Activated CD4-positive, alpha-beta T cell treated with anti-CD3 and anti-CD28 coated beads for 24 hours (primary cell): ENCODE results near the gene FAM151B.
"Not testable (repeated sequence)": the region's sequence is repeated elsewhere in the genome, so short reads cannot be mapped to it uniquely, and the experiment has no call there.

ENCODE experiments used
- DNase-seq, 2 donors: peaks; one replicate each; pipeline ENCODE4 v3.0.0-alpha.2; 2020; ENCODE audit warnings: low read depth in 2 of 2

Gene FAM151B, protein sequence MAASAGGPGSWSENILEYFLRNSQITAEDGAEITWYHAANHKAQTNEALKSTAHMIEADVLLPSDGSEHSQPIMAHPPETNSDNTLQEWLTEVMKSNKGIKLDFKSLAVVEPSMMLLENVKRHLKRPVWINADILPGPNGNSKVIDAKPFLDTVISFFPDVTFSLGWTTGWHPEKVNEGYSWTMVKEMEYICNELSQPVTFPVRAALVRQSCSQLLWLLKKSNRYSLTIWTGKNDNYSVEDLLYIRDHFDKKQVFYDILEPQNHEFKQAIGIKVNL

DNA sequence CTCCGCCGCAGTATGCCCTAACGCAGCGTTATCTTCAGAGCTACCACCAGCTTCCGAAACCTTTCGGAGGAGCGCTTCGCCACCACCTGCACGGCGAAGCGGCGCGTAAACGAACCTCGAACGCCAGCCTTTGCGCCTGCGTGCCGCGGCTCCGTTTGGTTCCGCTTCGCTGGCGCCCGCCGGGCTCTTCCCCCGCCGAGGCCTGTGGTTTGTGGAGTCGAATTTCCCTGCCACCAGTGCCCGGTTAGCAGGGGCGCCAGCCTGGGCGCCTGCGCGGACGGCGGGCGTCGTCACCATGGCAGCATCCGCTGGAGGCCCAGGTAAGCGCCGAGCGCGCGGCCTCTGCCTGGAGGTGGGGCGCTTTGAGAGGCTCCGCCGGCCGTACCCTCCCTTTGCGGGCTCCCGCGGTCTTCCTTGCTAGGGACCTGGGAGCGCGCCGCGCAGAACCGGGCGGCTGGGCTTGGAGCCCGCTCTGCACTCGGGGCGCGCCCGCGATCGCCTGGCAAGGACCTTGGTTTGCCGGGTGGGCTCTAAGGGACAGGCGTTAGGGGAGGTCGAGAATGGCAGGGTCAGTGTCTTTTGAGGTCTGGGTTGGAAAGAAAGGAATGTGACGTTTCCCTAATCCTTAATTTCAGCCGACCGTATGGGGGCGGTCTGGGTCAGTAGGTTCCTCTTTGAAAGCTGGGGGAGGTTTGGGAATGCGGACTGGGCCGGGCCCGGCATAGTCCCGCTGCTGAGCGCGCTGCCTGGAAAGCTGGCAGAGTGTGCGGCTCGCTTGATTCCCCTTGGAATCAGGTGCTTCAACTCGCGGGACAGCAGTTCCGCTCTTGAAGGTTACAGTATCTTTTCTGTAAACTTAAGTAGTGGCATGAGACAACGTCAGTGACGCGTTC lies at the start of gene FAM151B:
FAM151B (plus strand) TSS at position 272 of the 893 bp plus-strand sequence; CDS start at position 296, 24 bp downstream.
- peak; percentile 59 to 70 for DNase-seq

DNA sequence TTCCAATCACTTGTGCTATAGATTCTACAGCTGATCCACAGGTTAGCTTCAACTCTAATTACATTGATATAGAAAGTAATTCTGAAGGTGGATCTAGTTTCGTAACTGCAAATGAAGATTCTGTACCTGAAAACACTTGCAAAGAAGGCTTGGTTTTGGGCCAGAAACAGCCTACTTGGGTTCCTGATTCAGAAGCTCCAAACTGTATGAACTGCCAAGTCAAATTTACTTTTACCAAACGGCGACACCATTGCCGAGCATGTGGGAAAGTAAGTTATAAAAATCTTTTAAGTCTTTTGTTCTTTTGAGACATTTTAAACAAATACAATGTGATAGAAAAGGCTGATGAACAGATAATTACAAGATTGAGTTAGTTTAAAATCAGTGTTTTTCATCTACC lies 49.2 kb upstream of the FAM151B start:
- DNase-seq = no peak

DNA sequence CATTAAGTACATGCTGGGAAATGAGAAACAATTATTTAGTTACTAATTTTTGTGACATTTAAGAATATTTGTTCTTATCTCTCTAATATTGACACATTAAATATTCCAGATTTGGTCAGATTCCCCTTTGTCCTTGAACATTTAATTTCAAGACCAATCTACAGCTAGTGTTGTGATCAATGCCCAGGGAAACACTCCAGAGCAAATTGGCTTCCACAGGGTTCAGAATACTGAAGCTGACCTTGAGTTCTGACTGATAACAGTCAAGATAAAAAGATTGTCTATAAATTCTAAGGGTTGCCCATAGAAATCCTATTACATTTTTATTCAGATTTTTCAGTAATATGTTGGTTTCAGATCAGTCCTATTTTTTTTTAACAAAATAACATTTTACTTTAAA lies 48.7 kb upstream of the FAM151B start:
- DNase-seq = no peak

DNA sequence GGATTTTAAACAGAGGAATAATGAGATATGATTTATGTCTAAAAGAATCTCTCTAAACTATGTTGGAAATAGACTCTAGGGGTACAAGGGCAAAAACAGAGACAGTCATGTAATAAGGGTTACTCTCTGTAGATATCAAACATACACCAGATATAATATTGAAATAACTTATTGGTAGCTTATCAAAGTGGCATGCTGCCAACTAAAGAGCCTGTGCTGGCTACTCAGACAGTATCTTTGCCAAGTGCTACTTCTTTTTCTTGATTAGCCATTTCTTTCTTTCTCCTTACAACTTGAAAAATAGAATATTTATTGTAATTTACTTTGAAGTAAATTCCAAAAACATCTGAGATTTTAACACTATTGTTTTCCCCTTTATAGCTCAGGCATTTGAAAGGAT lies 45.2 kb upstream of the FAM151B start:
- no peak for DNase-seq

DNA sequence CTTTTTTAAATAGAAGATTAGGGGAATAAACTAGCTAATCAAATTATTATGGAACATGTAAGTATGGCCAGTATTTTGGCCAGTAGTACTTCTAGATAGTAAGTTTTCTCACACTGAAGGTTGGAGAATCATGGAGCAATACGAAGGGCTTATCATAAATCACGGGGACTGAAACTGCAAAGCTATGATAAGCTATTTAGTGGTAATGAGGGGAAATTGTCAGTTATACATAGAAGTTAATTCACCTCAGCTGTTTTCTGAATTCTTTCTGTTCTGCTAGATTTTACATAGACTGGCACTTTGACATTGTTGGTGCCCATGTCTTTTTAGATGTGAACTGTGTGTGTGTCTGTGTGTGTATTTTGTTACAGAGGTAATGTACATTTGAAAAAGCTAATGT lies 34.5 kb upstream of the FAM151B start:
- DNase-seq = no peak

DNA sequence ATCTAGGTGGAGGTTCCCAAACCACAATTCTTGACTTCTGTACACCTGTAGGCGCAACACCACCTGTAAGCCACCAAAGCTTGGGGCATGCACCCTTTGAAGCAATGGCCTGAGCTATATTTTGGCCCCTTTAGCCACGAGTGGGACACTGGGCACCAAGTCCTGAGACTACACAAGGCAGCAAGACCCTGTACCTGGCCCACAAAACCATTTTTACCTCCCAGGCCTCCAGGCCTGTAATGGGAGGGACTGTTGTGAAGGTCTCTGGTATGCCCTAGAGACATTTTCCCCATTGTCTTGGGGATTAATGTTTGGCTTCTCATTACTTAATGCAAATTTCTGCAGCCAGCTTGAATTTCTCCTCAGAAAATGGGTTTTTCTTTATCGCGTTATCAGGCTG lies 24.6 kb upstream of the FAM151B start:
- DNase-seq = no peak

DNA sequence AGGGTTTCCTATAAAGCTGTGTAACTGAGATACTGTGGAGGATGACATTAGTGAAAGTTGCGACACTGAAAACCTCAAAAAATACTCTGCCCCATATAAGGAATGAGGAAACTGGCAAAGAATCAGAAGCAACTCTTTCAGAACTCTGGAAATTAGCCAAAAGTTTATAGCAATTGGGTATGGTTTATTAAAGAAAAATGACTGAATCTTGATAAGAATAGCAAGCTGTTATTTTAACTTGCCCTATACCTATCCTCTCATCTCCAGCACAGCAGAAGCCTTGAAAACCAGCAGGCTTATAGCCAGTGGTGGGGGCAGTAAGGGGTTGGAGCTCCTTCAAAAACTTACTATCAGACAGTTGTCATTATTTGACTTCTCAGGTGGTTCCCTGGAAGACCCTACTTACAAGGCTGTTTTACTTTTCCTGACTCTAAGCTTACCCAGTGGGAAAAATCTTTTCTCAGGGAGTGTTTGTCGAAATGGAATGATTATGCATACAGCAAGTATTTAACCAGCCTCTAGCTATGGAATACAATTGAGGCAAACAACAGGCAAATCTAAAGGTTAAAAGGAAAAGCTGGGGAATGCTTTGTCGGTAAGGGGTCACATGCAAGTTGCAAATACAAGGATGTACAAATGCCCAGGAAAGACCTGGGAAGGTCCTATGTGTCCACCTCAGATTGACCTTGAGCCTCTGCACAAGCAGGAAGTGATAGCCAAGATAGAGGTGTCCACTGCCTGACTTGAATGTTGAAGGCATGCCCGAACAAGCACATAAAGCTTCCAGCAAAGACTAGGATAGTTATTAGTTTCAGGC lies 21.0 kb upstream of the FAM151B start:
- no peak for DNase-seq

DNA sequence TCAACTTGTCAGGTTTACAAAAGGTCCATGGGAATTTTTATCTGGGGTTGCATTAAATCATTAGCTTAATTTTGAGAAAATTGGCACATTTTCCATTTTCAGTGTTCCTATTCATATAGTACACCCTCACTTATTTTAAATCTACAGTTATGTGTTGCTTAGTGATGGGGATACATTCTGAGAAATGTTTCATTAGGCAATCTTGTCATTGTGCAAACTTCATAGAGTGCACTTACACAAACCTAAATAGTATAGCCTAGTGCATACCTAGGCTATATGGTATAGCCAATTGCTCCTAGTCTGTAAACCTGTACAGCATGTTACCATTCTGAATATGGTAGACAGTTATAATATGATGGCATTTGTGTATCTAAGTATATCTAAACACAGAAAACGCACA lies 19.8 kb upstream of the FAM151B start:
- no peak for DNase-seq

DNA sequence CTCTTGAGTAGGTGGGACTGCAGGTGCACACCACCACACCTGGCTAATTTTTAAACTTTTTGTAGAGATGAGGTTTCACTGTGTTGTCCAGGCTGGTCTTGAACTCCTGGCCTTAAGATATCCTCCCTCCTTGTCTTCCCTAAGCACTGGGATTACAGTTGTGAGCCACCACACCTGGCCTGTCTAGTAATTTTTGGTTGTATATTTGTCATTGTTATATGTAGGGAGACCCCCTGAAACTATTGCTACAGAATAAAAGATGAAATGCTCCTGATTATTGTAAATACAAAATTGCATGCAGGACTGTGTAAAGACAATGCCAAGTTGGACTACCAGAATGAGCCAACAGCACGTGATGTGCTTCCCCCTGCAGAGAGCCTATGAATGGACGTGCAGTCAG lies 17.3 kb upstream of the FAM151B start:
- DNase-seq = not testable (repeated sequence)

DNA sequence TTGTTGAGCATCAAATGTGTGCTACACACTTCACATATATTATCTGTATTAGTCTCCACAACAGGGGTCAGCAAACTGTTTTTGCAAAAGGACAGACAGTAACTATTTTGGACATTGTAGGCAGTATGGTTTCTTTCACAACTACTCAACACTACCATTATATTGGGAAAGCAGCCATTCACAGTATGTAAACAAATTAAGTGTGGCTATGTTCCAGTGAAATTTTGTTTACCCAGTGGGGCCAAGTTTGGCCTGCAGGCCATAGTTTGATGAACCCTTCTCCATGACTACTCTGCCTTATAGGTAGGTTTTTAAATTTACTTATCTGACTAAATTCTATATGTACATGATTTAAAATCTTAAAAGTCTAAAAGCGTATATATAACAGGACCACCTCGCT lies 13.0 kb upstream of the FAM151B start:
- DNase-seq = no peak

DNA sequence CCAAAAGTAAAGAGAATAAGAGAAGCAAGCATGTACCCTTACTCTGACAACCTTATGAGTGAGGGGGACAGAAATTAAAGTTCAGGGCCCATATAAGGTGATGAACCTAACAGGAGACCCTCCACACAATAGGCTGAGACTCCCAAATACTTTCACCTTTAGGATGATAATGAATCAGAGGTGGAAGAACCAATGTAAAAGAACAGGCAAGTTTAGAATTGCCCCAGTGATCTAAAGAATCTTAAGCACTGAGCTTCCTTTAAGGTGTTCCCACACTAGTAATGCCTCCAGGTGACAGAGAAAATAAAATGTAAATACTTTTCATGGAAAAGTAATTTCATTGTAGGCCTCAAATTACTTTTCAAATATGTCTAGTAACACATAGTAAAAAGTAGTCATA lies 8.2 kb upstream of the FAM151B start:
- DNase-seq = no peak

DNA sequence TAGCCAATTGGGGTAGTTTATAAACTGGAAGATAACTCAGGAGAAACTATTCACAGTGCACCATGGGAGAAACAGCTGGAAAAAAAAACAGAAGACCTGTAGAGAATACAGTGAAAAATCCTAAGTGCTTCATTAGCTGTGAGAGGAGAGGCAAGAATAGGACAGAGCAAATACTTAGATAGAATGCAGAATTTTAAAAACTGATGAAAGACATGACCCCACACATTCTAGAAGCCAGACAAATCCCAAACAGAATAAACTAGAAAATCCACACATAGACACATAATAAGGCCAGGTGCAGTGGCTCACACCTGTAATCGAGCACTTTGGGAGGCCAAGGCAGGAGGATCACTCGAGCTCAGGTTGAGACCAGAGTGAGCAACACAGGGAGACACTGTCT lies 7.5 kb upstream of the FAM151B start:
- DNase-seq = no peak

DNA sequence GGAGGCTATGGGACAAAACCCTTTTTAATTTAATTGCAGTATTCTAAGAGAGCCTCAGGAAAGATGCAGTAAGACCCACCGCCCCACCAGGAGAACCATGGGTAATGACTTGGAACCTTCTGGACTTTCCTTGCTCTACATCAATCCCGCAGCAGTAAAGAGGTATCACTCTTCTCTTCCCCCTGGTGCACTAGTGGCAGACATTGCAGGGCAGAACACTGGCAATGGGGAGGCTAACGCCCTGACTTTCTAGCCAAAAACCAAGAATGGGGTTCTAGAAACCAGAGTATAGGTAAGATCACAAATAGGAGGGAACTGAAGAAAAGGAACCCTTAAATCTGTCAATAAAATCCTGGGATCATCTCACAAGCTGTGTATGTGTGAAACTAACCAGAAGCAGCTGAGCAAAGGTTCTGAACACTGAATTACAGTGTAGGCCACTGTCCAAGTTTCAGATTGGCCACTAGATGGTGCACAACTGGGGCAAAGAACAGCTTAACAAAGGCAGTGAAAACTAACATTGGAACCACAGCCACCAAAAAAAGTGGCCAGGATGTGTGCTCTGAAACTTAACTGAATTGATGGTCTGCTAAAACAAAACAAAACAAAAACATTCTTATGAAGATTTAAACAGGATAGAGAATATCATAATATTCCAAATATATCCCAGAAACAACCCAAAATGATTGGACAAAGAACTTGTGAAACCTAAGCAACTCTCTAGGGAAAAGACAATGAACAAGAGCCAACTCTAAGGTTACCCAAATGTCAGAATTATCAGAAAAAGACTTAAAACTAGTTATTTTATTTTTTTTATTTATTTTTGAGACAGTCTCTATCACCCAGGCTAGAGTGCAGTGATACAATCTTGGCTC lies 6.6 kb upstream of the FAM151B start:
- no peak for DNase-seq

DNA sequence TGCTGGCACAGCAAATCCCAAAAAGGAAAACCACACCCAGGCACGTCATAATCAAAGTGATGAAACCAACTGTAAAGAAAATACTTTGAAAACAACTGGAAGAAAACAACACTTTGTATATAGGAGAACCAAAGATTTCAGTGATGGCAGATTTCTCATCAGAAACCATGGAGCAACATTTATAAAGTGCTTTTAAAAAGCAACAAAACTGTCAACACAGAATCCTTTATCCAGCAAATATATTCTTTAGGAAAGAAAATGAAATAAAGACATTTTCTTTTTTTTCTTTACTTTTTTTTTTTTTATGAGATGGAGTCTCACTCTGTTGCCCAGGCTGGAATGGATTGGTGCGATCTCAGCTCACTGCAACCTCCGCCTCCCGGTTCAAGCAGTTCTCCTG lies 5.3 kb upstream of the FAM151B start:
- DNase-seq = no peak

DNA sequence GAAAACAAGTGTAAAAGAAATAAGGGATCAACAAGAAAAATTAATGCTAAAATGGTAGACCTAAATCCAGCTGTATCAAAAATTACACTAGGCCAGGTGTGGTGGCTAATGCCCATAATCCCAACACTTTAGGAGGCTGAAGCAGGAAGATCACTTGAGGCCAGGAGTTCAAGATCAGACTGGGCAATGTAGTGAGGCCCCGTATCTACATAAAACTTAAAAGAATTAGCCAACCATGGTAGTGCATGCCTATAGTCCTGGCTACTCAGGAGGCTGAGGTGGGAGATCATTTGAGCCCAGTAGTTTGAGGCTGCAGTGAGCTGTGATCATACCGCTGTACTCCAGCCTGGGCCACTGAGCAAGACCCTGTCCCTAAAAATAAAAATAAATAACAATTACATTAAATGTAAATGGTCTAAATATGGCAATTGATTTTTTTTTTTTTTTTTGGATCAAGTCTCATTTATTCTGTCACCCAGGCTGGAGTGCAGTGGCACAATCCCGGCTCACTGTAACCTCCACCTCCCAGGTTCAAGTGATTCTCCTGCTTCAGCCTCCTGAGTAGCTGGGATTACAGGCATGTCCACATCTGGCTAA lies 4.2 kb upstream of the FAM151B start:
- no peak for DNase-seq

DNA sequence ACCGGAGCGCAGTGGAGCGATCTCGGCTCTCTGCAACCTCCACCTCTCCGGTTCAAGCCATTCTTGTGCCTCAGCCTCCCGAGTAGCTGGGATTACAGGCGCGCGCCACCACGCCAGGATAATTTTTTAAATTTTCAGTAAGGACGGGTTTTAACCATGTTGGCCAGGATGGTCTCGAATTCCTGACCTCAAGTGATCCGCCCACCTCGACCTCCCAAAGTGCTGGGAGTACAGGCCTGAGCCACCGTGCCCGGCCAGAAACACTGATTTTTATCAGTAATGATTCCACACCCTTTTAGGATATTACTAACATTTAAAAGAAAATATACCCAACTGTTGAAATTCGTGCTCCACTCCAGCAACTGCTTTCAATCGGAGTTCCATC lies 464 bp upstream of the FAM151B start:
- no peak for DNase-seq

DNA sequence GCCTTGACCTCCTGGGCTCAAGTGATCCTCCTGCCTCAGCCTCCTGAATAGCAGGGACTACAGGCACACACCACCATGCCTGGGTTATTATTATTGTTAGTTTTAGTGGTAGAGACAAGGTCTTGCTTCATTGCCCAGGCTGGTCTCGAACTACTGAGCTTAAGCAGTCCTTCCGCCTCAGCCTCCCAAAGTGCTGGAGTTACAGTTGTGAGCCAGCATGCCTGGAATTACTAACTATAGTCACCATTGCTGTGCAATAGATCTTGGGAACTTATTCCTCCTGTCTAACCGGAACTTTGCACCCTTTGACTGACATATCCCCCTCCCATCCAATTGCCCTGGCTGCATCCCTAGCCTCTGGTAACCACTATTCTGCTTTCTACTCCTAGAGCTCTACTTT lies 3.4 kb downstream of the FAM151B start:
- DNase-seq = no peak

DNA sequence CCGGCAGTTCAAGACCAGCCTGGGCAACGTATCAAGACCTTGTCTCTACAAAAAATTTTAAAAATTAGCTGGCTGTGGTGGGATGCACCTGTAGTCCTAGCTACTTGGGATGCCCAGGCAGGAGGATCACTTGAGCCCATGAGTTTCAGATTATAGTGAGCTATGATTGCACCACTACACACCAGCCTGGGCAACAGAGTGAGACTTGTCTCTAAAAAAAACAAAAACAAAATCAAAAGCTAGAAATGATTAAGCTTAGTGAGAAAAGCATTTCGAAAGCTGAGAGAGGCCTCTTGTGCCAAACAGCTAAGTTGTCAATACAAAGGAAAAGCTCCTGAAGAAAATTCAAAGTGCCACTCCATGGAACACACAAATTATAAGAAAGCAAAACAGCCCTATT lies 4.8 kb downstream of the FAM151B start:
- no peak for DNase-seq

DNA sequence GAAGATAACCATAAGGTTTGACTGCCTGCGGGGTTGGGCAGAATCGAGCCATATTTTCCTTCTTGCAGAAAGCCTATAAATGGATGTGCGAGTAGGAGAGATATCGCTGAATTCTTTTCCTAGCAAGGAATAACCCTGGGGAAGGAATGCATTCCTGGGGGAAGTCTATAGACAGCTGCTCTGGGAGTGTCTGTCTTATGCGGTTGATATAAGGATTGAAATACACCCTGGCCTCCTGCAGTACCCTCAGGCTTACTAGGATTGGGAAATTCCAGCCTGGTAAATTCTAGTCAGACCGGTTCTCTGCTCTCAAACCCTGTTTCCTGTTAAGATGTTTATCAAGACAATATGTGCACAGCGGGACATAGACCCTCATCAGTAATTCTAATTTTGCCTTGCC lies 5.5 kb downstream of the FAM151B start:
- not testable (repeated sequence) for DNase-seq

DNA sequence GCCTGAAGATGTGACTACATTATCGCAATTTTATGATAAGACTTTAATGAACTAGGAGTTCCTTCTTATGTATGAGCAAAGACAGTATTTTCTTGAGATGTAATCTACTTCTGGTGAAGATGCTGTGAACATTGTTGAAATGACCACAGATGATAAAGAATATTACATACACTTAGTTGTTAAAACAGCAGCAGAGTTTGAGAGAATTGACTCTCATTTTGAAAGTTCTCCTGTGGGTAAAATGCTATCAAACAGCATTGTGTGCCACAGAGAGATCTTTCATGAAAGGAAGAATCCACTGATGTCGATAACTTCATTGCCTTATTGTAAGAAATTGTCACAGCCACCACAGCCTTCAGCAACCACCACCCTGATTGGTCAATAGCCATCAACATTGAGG lies 8.0 kb downstream of the FAM151B start:
- no peak for DNase-seq

DNA sequence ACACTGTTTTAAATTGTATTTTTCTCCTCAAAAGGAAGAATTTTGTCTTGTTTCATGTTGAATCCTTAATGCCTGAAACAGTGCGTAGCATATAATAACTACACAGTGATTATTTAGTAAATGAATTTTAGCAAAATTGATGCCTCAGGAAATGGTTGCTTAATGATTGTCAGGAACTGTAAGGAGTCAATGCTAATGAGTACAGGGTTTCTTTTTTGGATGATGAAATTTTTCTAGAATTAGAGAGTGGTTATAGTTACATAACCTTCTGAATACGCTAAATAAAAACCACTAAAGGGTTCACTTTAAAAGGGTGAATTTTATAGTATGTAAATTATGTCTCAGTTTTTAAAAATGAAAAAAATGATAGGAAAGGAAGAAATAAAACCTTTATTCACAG lies 14.9 kb downstream of the FAM151B start:
- no peak for DNase-seq
